Mesothelial cell of epicardium (in vitro differentiated cells): ENCODE results near the gene OLFM1. TPM values are rescaled to one million over a fixed set of nuclear protein-coding genes. Genes with fewer than 3 reads are reported as not detected.

Experiments used
- DNase-seq, 2 experiments: peaks; one replicate each; pipeline ENCODE4 v3.0.0; 2021; ENCODE audit warnings: low spot score in 2 of 2; ENCODE audit not compliant: unreplicated experiment in 2 of 2
- H3K27ac Mint-ChIP-seq: 2 replicates; pipeline ENCODE4 v1.8.0; 2021; ENCODE audit warnings: mixed read lengths
- H3K27me3 Mint-ChIP-seq: 2 replicates; pipeline ENCODE4 v1.8.0; 2021; ENCODE audit warnings: low read depth, mixed read lengths
- H3K36me3 Mint-ChIP-seq: 2 replicates; pipeline ENCODE4 v1.8.0; 2021; ENCODE audit warnings: mixed read lengths
- H3K4me1 Mint-ChIP-seq: 2 replicates; pipeline ENCODE4 v1.8.0; 2021; ENCODE audit warnings: mixed read lengths
- H3K4me3 Mint-ChIP-seq: 2 replicates; pipeline ENCODE4 v1.8.0; 2021; ENCODE audit warnings: mild to moderate bottlenecking, moderate library complexity, mixed read lengths
- H3K9me3 Mint-ChIP-seq: 2 replicates; pipeline ENCODE4 v1.8.0; 2021; ENCODE audit warnings: mixed read lengths
- CTCF ChIP-seq: fragments of 200-600 bp; sonication (generic); IDR thresholded peaks from one replicate; pipeline ENCODE4 v1.5.0; 2021; ENCODE audit warnings: antibody characterized with exemption; ENCODE audit not compliant: unreplicated experiment
- total RNA-seq: library from RNA; stranded (reverse); gene quantifications from 3 replicates; pipeline ENCODE4 v1.2.1, GENCODE V29; 2021

The OLFM1 gene
- total RNA-seq, 1 donor from 2014 or later, result 2.0 TPM

DNA sequence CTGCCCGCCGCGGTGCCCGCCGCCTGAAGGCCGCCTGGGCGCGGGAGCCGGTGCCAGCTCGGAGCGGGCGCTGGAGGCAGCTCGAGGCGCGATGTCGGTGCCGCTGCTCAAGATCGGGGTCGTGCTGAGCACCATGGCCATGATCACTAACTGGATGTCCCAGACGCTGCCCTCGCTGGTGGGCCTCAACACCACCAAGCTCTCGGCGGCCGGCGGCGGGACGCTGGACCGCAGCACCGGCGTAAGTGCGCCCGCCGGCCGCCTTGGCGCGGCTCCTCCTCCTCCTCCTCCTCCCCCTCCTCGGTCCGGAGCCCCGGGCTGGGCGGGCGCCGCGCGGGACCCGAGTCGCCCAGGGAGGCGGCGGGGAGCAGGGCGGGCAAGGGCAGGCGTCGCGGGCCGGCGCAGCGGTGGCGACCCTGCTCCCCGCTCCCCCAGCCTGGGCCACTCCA is 455 bp downstream of the OLFM1 start:
- H3K4me3 Mint-ChIP-seq, result no peak overlapping the region

DNA sequence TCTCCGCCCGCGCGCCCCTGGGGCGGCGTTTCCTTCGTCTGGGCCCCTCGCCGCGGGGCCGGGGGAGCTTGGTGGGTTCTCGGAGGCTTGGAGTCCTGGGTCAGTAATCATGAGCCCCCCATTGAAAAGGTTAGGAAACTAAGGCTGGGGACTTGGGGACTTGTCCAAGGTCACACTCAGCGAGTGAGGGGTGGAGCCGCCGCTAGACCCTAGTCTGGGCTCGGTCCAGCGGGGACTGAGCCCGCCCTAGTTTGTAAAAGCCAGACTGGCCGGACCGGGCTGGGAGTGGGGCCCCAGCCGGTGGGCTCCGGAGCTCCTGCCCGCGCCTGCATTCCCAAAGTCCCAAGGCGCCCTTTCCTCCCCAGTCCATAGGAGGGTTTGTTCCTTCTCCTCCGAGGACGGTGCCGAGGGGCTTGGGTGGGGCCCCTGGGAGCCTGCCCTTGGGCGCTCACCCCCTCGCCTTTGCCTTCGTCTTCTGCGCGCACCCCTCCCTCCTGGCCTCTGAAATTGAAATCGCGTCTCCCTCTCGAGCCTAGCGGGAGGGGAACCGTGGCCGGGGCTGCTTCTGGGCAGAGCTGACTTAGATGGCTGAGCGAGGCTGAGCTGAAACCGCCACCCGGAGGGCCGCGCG is 995 bp downstream of the OLFM1 start:
- Mint-ChIP-seq H3K27me3 (peaks cover 88% of the 10 kb centered on the region), H3K4me3 (no peak overlapping the region), H3K27ac (no peak overlapping the region), H3K9me3 (no peaks in the 10 kb centered on the region), H3K36me3 (no peaks in the 10 kb centered on the region), H3K4me1 (peaks cover 6% of the 10 kb centered on the region)
- TF ChIP-seq CTCF, result no peak
- no peak for DNase-seq

More for the DNA sequence above, 455 bp downstream of the OLFM1 start:
- no peak for TF ChIP-seq CTCF
- Mint-ChIP-seq H3K36me3 (no peaks in the 10 kb centered on the region), H3K9me3 (no peaks in the 10 kb centered on the region), H3K27ac (no peak overlapping the region), H3K27me3 (peaks cover 88% of the 10 kb centered on the region), H3K4me1 (peaks cover 6% of the 10 kb centered on the region)
- no peak for DNase-seq

DNA sequence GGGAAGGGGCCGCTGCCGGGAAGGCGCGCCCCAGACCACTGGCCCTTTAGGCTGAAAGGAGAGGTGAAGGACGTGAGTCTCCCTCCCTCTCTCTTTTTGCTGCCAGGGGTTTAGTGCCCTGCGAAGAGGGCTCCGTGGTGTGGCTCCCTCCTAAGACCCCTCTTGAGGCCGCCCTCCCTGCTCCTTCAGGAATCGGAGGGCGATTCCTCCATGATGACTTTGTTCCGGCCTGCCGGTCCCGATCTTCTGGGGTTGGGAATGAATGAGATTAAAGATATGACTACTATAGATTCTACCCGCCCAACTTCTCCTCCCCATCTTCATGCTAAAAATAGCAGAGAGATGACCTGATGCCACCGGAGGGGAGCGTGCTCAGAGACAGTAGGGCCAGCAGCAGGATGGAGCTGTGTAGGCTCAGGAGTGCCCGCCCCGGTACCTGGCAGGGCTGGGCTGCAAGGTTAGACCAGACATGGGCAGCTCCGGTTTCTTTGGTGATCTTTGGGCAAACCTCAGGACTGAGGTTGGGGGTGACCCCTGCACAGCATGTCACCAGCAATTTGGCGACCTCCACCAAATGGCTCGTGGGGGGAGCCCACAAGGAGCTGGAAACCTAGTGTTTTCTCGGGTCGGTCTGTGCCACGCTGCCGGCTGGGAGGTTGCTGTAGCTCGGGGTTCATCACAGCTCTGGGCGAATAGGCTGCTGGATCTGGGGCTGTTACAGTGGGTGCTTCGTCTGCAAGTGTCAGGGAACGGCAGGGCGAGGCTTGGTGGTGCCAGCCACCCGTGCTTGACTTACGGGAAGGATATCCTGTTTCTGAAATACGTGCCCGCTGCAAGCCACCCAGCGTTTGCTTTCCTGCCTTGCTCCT is 1.7 kb downstream of the OLFM1 start:
- Mint-ChIP-seq H3K9me3 (no peaks in the 10 kb centered on the region), H3K27ac (no peak overlapping the region), H3K27me3 (peaks cover 86% of the 10 kb centered on the region), H3K4me3 (peak overlapping the region; percentile 20), H3K4me1 (peaks cover 6% of the 10 kb centered on the region), H3K36me3 (no peaks in the 10 kb centered on the region)
- DNase-seq, result no peak
- no peak for TF ChIP-seq CTCF

- Mint-ChIP-seq H3K4me1 (peaks cover 6% of the 10 kb centered on the region), H3K9me3 (no peaks in the 10 kb centered on the region), H3K36me3 (no peaks in the 10 kb centered on the region), H3K27me3 (peaks cover 85% of the 10 kb centered on the region), H3K4me3 (no peak overlapping the region), H3K27ac (no peak overlapping the region)
- DNase-seq, result no peak
- TF ChIP-seq CTCF, result no peak
Observed at GRCh38 chr9:135090081-135090480, 2.6 kb downstream of the OLFM1 start.

DNA sequence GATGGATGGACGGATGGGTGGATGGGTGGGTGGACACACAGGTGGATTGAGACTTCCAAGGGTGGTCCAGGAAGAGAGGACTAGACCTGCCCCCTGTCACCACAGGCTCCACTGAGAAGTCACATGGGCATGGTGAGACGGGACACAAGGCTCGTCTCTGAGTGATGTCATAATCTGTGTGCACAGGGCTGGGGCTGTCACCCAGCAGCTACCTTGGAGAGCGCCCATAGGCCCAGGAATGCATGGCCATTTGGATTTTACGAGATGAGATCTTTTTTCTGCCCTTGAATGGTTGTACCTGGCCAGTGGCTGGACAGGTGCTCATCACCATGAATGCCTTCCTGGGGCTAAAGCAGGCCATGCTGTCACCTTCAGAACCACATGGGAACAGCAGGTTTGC is 3.1 kb downstream of the OLFM1 start:
- no peak overlapping the region for H3K27ac Mint-ChIP-seq
- no peaks in the 10 kb centered on the region for H3K9me3 Mint-ChIP-seq
- peaks cover 85% of the 10 kb centered on the region for H3K27me3 Mint-ChIP-seq
- peaks cover 6% of the 10 kb centered on the region for H3K4me1 Mint-ChIP-seq
- no peak for DNase-seq
- no peak overlapping the region for H3K4me3 Mint-ChIP-seq
- H3K36me3 Mint-ChIP-seq, result no peaks in the 10 kb centered on the region
- TF ChIP-seq CTCF, result no peak
